GM23338 (cell line): ENCODE measurements around the gene C14orf180. TPM values are rescaled to one million over a fixed set of nuclear protein-coding genes. Genes with fewer than 3 reads are reported as not detected.

ENCODE experiments used
- ATAC-seq: fragments of 200-7000 bp; cut with Tn5 transposase; 3 replicates; pipeline ENCODE4 v1.9.1; 2020
- DNase-seq: peaks from one replicate; pipeline ENCODE4 v3.0.0-alpha.2; 2015; ENCODE audit warnings: low spot score
- H2AFZ ChIP-seq: fragments of 200-600 bp; sonication (generic); 2 replicates; pipeline ENCODE4 v1.8.0; 2016; ENCODE audit warnings: antibody characterized with exemption, mild to moderate bottlenecking, moderate library complexity
- H3F3A ChIP-seq: fragments of 200-600 bp; sonication (generic); replicated peaks from 2 replicates; pipeline ENCODE4 v1.8.0; 2017; ENCODE audit warnings: antibody characterized with exemption, mixed run types, low read depth
- H3K27ac ChIP-seq: fragments of 200-600 bp; sonication (generic); 2 replicates; pipeline ENCODE4 v1.6.1; 2016; ENCODE audit warnings: low read depth
- H3K27me3 ChIP-seq: fragments of 200-600 bp; sonication (generic); 2 replicates; pipeline ENCODE4 v1.8.0; 2016; ENCODE audit warnings: mild to moderate bottlenecking, mixed run types, moderate library complexity; ENCODE audit not compliant: insufficient read depth
- H3K36me3 ChIP-seq: fragments of 200-600 bp; sonication (generic); 2 replicates; pipeline ENCODE4 v1.8.0; 2016; ENCODE audit warnings: mild to moderate bottlenecking; ENCODE audit not compliant: insufficient read depth
- H3K4me1 ChIP-seq: fragments of 200-600 bp; sonication (generic); 2 replicates; pipeline ENCODE4 v1.8.0; 2016; ENCODE audit warnings: mild to moderate bottlenecking, moderate library complexity; ENCODE audit not compliant: insufficient read depth
- H3K4me2 ChIP-seq: fragments of 200-600 bp; sonication (generic); 2 replicates; pipeline ENCODE4 v1.7.1; 2017; ENCODE audit warnings: mixed run types
- H3K4me3 ChIP-seq: fragments of 200-600 bp; sonication (generic); 2 replicates; pipeline ENCODE4 v1.6.1; 2016; ENCODE audit warnings: mixed run types
- H3K79me2 ChIP-seq: fragments of 200-600 bp; sonication (generic); replicated peaks from 2 replicates; pipeline ENCODE4 v1.8.0; 2017; ENCODE audit warnings: mild to moderate bottlenecking; ENCODE audit not compliant: insufficient read depth
- H3K9me2 ChIP-seq: fragments of 200-600 bp; sonication (generic); 2 replicates; pipeline ENCODE4 v1.8.0; 2017; ENCODE audit not compliant: insufficient read depth
- H4K20me1 ChIP-seq: fragments of 200-600 bp; sonication (generic); replicated peaks from 2 replicates; pipeline ENCODE4 v1.8.0; 2017; ENCODE audit warnings: mild to moderate bottlenecking; ENCODE audit not compliant: insufficient read depth
- H3K27ac Mint-ChIP-seq: 2 replicates; pipeline ENCODE4 v1.8.0; 2020; ENCODE audit warnings: inconsistent platforms, mild to moderate bottlenecking, moderate library complexity, mixed read lengths
- H3K27me3 Mint-ChIP-seq: 3 replicates; pipeline ENCODE4 v1.8.0; 2022; ENCODE audit warnings: low read depth, mild to moderate bottlenecking, moderate library complexity, mixed read lengths, inconsistent platforms; ENCODE audit not compliant: insufficient read depth, poor library complexity
- H3K36me3 Mint-ChIP-seq: 3 replicates; pipeline ENCODE4 v1.8.0; 2021; ENCODE audit warnings: low read depth, mild to moderate bottlenecking, inconsistent platforms, moderate library complexity, mixed read lengths
- H3K4me1 Mint-ChIP-seq: 3 replicates; pipeline ENCODE4 v1.8.0; 2020; ENCODE audit warnings: mild to moderate bottlenecking, inconsistent platforms, mixed read lengths
- H3K4me3 Mint-ChIP-seq: 3 replicates; pipeline ENCODE4 v1.8.0; 2021; ENCODE audit warnings: moderate library complexity, mild to moderate bottlenecking, inconsistent platforms, mixed read lengths
- H3K9me3 Mint-ChIP-seq: 3 replicates; pipeline ENCODE4 v1.8.0; 2020; ENCODE audit warnings: moderate library complexity, mild to moderate bottlenecking, inconsistent platforms, mixed read lengths
- ETS1 ChIP-seq: IDR thresholded peaks from 2 replicates; pipeline ENCODE4 v1.6.1; 2016; ENCODE audit warnings: antibody characterized with exemption
- EZH2phosphoT487 ChIP-seq: fragments of 200-600 bp; sonication (generic); IDR thresholded peaks from one replicate; pipeline ENCODE4 v1.8.1; 2018; ENCODE audit warnings: antibody characterized with exemption; ENCODE audit not compliant: unreplicated experiment
- REST ChIP-seq: IDR thresholded peaks from one replicate; pipeline ENCODE4 v1.6.1; 2018; ENCODE audit warnings: antibody characterized with exemption; ENCODE audit not compliant: unreplicated experiment
- ZNF462 ChIP-seq: fragments of 250-450 bp; sonication (Bioruptor Pico); IDR thresholded peaks from 2 replicates; pipeline ENCODE4 v1.5.0; 2020; ENCODE audit warnings: mild to moderate bottlenecking, moderate library complexity
- polyA plus RNA-seq: library from polyadenylated mRNA; unstranded; fragments of >200 nt; fragmentation: Nextera tagmentation; extraction: Ambion mirVana; gene quantifications from 2 replicates; pipeline ENCODE4 v1.2.1, GENCODE V29; 2016
- total RNA-seq: library from RNA; depleted of rRNA; stranded (reverse); fragments of >200 nt; shearing (Covaris generic); gene quantifications from 2 replicates; pipeline ENCODE4 v1.2.3, GENCODE V29; 2014

C14orf180 gene
- total and polyA plus RNA-seq, 2 experiments from 2014 or later = not detected

GRCh38 chr14:104556256-104557021 lies 23.1 kb upstream of the C14orf180 start:
- Mint-ChIP-seq H3K4me3 (no peak overlapping the region), H3K27me3 (peaks cover 7% of the 10 kb centered on the region), H3K9me3 (no peaks in the 10 kb centered on the region), H3K36me3 (no peaks in the 10 kb centered on the region), H3K27ac (no peak overlapping the region), H3K4me1 (no peaks in the 10 kb centered on the region)
- DNase-seq (no peak), ATAC-seq (no peak)
- Histone ChIP-seq H3K4me3 (no peak overlapping the region), H3K27ac (no peak overlapping the region), H2AFZ (no peak overlapping the region), H3F3A (no peaks in the 10 kb centered on the region), H3K4me2 (no peak overlapping the region), H3K79me2 (no peaks in the 10 kb centered on the region), H3K36me3 (no peaks in the 10 kb centered on the region), H4K20me1 (no peaks in the 10 kb centered on the region), H3K27me3 (no peaks in the 10 kb centered on the region), H3K4me1 (no peaks in the 10 kb centered on the region), H3K9me2 (no peaks in the 10 kb centered on the region)
- TF ChIP-seq ETS1 = no peak
- no peak for TF ChIP-seq REST
- no peak for TF ChIP-seq ZNF462 (CRISPR knock-in tag)
- no peak for TF ChIP-seq EZH2phosphoT487
